Subcutaneous abdominal adipose tissue (tissue), 5 donors: ENCODE measurements around the gene MARVELD1.
"Not testable (repeated sequence)": the region's sequence is repeated elsewhere in the genome, so short reads cannot be mapped to it uniquely, and the experiment has no call there.

Experiments
- H3K27ac ChIP-seq: one replicate; pipeline ENCODE4 v1.7.0; 2013; ENCODE audit warnings: low read depth, mild to moderate bottlenecking, inconsistent platforms, low read length, moderate library complexity
- H3K27me3 ChIP-seq, 5 donors: one replicate each; pipeline ENCODE4 v1.7.0; 2013; ENCODE audit warnings: low read length in 5 of 5, inconsistent platforms in 1 of 5; ENCODE audit not compliant: control insufficient read depth in 5 of 5, insufficient read depth in 4 of 5
- H3K36me3 ChIP-seq, 5 donors: one replicate each; pipeline ENCODE4 v1.7.0; 2013; ENCODE audit warnings: low read length in 5 of 5; ENCODE audit not compliant: control insufficient read depth in 5 of 5, insufficient read depth in 5 of 5
- H3K4me1 ChIP-seq, 5 donors: one replicate each; pipeline ENCODE4 v1.7.0; 2013; ENCODE audit warnings: low read length in 5 of 5, mild to moderate bottlenecking in 3 of 5, moderate library complexity in 1 of 5; ENCODE audit not compliant: control insufficient read depth in 5 of 5, insufficient read depth in 5 of 5
- H3K4me3 ChIP-seq, 5 donors: one replicate each; pipeline ENCODE4 v1.7.0; 2013; ENCODE audit warnings: low read length in 5 of 5, low read depth in 1 of 5
- H3K9ac ChIP-seq, 5 donors: one replicate each; pipeline ENCODE4 v1.7.0; 2013; ENCODE audit warnings: low read length in 5 of 5, mild to moderate bottlenecking in 4 of 5, moderate library complexity in 3 of 5
- H3K9me3 ChIP-seq, 5 donors: one replicate each; pipeline ENCODE4 v1.7.0; 2013; ENCODE audit warnings: low read length in 5 of 5; ENCODE audit not compliant: control insufficient read depth in 5 of 5
- donor health status: healthy.
- donor health status: healthy.
- donor health status: healthy.
- donor health status: healthy.
- donor health status: healthy.

MARVELD1 gene

GRCh38 chr10:97689559-97690020 lies 23.9 kb upstream of the MARVELD1 start:
- Histone ChIP-seq H3K27ac (no peak overlapping the region), H3K27me3 (no peaks in the 10 kb centered on the region), H3K4me1 (peaks cover 16 to 43% (median 42%) of the 10 kb centered on the region in 5 donors)

DNA sequence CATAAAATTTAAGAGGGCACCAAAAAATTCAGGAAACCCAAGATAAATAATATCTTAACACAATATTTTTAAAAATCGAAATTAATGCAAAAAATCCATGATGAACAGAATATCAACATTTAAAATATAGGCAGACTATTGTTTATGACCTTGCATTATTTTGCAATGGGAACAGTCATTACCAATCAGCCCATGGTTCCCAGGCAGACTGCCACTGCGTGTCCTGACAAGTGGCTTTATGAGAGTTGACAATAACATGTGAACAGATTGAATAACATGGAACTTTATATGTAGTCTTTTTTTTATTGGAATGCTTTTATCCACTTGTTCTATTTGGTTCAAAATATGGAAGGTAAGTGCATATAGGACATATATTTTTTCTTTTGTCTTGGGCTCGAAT lies 23.4 kb upstream of the MARVELD1 start:
- H3K9ac ChIP-seq = no peak overlapping the region
- H3K36me3 ChIP-seq = no peaks in the 10 kb centered on the region
- H3K4me1 ChIP-seq = peaks cover 15 to 38% (median 37%) of the 10 kb centered on the region in 5 donors
- H3K4me3 ChIP-seq = no peak overlapping the region
- H3K9me3 ChIP-seq = no peaks in the 10 kb centered on the region
- H3K27me3 ChIP-seq = no peaks in the 10 kb centered on the region
- no peak overlapping the region for H3K27ac ChIP-seq

More at GRCh38 chr10:97689559-97690020, 23.9 kb upstream of the MARVELD1 start:
- Histone ChIP-seq H3K36me3 (no peaks in the 10 kb centered on the region), H3K4me3 (no peak overlapping the region), H3K9ac (no peak overlapping the region), H3K9me3 (no peaks in the 10 kb centered on the region)

DNA sequence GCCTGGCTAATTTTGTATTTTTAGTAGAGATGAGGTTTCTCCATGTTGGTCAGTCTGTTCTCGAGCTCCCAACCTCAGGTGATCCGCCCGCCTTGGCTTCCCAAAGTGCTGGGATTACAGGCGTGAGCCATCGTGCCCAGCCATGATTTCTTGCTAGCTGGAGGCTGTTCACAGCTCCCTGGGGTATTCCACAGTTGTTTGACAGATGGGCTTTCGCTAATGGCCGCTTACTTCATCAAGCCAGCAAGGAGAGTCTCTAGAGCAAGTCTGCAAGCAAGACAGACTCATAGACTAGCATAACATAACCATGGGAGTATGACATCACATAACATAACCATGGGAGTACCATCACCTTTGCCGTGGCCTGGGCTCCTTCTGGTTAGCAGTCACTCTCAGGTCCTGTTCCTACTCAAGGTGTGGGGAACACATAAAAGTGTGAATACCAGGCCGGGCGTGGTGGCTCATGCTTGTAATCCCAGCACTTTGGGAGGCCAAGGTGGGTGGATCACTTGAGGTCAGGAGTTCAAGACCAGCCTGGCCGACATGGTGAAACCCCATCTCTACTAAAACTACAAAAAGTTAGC lies 15.4 kb upstream of the MARVELD1 start:
- H3K27ac ChIP-seq, H3K36me3 ChIP-seq, H3K4me3 ChIP-seq, H3K9me3 ChIP-seq, H3K27me3 ChIP-seq, H3K4me1 ChIP-seq, H3K9ac ChIP-seq: not testable (repeated sequence)

DNA sequence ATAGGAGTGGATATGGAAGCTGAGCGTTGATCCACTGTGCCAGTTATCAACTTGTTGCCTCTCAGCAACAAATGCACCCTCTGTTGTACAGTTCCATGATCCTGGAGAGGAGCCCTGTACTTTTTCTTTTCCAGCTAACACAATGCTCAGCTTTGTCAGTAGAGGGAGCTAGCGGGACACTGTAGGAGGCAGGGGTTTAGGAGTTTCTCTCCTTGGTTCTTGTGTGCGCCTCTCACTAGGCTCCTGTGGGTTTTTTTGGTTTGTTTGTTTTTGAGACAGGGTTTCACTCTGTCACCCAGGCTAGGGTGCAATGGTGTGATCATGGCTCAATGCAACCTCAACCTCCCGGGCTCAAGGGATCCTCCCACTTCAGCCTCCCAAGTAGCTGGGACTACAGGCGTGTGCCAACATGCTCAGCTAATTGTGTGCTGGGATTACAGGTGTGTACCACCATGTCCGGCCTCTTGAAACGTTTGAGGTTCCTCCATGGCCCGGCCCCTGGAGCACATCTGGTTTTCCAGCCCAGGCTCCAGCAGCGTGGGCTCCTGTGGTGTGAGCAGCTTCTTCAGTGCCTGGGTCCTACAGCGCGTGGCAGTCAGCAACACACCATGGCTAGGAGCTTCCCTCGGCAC lies 12.0 kb upstream of the MARVELD1 start:
- H3K9me3 ChIP-seq = no peaks in the 10 kb centered on the region
- no peak overlapping the region for H3K27ac ChIP-seq
- H3K4me1 ChIP-seq = peaks cover 0 to 4% (median 0%) of the 10 kb centered on the region in 5 donors
- peaks cover 0 to 4% (median 0%) of the 10 kb centered on the region in 5 donors for H3K27me3 ChIP-seq
- no peak overlapping the region for H3K4me3 ChIP-seq
- no peaks in the 10 kb centered on the region for H3K36me3 ChIP-seq
- H3K9ac ChIP-seq = no peak overlapping the region

- peaks cover 0 to 4% (median 0%) of the 10 kb centered on the region in 5 donors for H3K27me3 ChIP-seq
- H3K27ac ChIP-seq = no peak overlapping the region
- no peak overlapping the region for H3K4me3 ChIP-seq
- no peaks in the 10 kb centered on the region for H3K9me3 ChIP-seq
- H3K9ac ChIP-seq = no peak overlapping the region
- peaks cover 0 to 6% (median 0%) of the 10 kb centered on the region in 5 donors for H3K4me1 ChIP-seq
- no peaks in the 10 kb centered on the region for H3K36me3 ChIP-seq
Observed at GRCh38 chr10:97703398-97704067, 10.0 kb upstream of the MARVELD1 start.

GRCh38 chr10:97704341-97704740 lies 9.2 kb upstream of the MARVELD1 start:
- H3K27me3 ChIP-seq = peaks cover 0 to 4% (median 0%) of the 10 kb centered on the region in 5 donors
- no peak overlapping the region for H3K9ac ChIP-seq
- H3K4me1 ChIP-seq = peaks cover 0 to 12% (median 5%) of the 10 kb centered on the region in 5 donors
- H3K4me3 ChIP-seq = no peak overlapping the region
- H3K36me3 ChIP-seq = no peaks in the 10 kb centered on the region
- H3K9me3 ChIP-seq = no peaks in the 10 kb centered on the region
- no peak overlapping the region for H3K27ac ChIP-seq

DNA sequence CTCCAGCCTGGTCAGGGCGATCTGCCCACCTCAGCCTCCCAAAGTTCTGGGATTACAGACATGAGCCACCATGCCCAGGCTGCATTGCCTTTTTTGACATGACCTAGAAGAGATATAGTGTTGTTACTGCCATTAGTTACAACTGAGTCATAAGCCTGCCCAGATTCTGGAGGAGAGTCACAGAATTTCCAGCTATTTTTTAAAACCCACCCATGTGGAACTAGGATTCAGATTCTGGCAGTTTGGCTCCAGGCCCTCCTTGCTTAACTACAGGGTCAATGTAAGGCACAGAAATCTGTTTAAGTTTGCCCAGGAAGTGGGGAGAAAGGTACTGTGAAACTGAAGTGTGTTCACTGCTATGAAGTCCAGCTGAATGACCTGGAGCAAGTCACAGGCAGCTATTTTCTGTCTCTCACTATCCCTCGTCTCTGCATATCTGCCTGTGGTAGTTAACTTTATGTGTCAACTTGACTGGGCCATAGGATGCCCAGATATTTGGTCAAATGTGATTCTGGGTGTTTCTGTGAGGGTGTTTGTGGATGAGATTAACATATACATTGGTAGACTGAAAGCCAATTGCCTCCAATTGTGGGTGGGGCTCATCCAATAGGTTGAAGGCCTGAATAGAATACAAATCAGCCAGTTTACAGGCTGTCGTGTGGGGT lies 8.4 kb upstream of the MARVELD1 start:
- Histone ChIP-seq H3K9me3 (no peaks in the 10 kb centered on the region), H3K36me3 (no peaks in the 10 kb centered on the region), H3K4me1 (peaks cover 0 to 12% (median 10%) of the 10 kb centered on the region in 5 donors), H3K4me3 (no peak overlapping the region), H3K27me3 (peaks cover 0 to 4% (median 0%) of the 10 kb centered on the region in 5 donors), H3K9ac (no peak overlapping the region), H3K27ac (no peak overlapping the region)

GRCh38 chr10:97707134-97707861 lies 6.2 kb upstream of the MARVELD1 start:
- Histone ChIP-seq H3K9ac (no peak overlapping the region), H3K4me1 (peaks cover 5 to 22% (median 14%) of the 10 kb centered on the region in 5 donors), H3K36me3 (no peaks in the 10 kb centered on the region), H3K27me3 (no peaks in the 10 kb centered on the region), H3K9me3 (no peaks in the 10 kb centered on the region), H3K27ac (no peak overlapping the region), H3K4me3 (no peak overlapping the region)

DNA sequence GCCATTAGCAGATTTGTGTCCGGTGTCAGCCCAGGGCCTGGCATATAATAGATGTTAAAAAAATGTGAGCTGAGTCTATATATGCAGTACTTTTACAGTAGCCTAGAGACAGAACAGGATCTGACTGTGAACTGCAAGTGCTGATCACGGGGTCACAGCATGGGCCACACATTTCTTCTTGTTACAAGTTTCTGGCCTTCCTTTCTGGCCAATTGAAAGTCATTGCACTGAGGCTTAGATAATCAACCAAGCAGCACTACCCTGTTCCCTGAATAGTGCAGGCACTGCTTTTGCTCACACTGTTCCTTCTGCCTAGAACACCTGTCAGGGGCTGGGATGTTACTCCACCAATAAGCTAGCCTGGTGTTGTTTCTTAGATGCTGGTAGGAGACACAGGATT lies 5.4 kb upstream of the MARVELD1 start:
- Histone ChIP-seq H3K4me1 (peaks cover 5 to 29% (median 22%) of the 10 kb centered on the region in 5 donors), H3K9me3 (no peaks in the 10 kb centered on the region), H3K4me3 (no peak overlapping the region), H3K9ac (peak overlapping the region in 1 of 5 donors; percentile 26), H3K27me3 (no peaks in the 10 kb centered on the region), H3K27ac (no peak overlapping the region), H3K36me3 (no peaks in the 10 kb centered on the region)
